HG03280 (cell line): Measurements from ENCODE around the gene MYADM.

Experiments
- ATAC-seq: cut with Tn5 transposase; IDR thresholded peaks from one replicate; pipeline ENCODE4 v1.9.1; 2021; ENCODE audit warnings: mild to moderate bottlenecking, moderate library complexity; ENCODE audit not compliant: unreplicated experiment

Gene MYADM

GRCh38 chr19:53883231-53883661 is 15.6 kb downstream of the MYADM start:
- no peak for ATAC-seq

- ATAC-seq = no peak
These were observed 16.1 kb downstream of the MYADM start for GRCh38 chr19:53883741-53884140.

GRCh38 chr19:53884256-53884655 is 16.6 kb downstream of the MYADM start:
- no peak for ATAC-seq

- ATAC-seq = no peak
These were observed 17.4 kb downstream of the MYADM start for GRCh38 chr19:53885036-53885435.

- ATAC-seq = no peak
These were observed 24.8 kb downstream of the MYADM start for GRCh38 chr19:53892301-53892980.

- no peak for ATAC-seq
These were observed 25.3 kb downstream of the MYADM start for GRCh38 chr19:53892981-53893325.

- ATAC-seq = no peak
These were observed 27.0 kb downstream of the MYADM start for GRCh38 chr19:53894707-53895106.

GRCh38 chr19:53896682-53897081 is 29.0 kb downstream of the MYADM start:
- no peak for ATAC-seq

- ATAC-seq = no peak
These were observed 29.8 kb downstream of the MYADM start for GRCh38 chr19:53897459-53897858.

GRCh38 chr19:53898166-53898565 is 30.5 kb downstream of the MYADM start:
- ATAC-seq = no peak

- ATAC-seq = no peak
These were observed 31.1 kb downstream of the MYADM start for GRCh38 chr19:53898636-53899341.

- no peak for ATAC-seq
These were observed 32.6 kb downstream of the MYADM start for GRCh38 chr19:53900191-53900860.

- ATAC-seq = no peak
These were observed 35.5 kb downstream of the MYADM start for GRCh38 chr19:53903055-53903680.

GRCh38 chr19:53904909-53905308 is 37.2 kb downstream of the MYADM start:
- no peak for ATAC-seq

- ATAC-seq = no peak
These were observed 38.1 kb downstream of the MYADM start for GRCh38 chr19:53905787-53906186.

- no peak for ATAC-seq
These were observed 38.8 kb downstream of the MYADM start for GRCh38 chr19:53906211-53907192.

- ATAC-seq = no peak
These were observed 39.5 kb downstream of the MYADM start for GRCh38 chr19:53907193-53907581.

GRCh38 chr19:53907690-53908089 is 40.0 kb downstream of the MYADM start:
- ATAC-seq = no peak

- ATAC-seq = no peak
These were observed 40.6 kb downstream of the MYADM start for GRCh38 chr19:53908106-53908934.
